OCI-LY7 (cell line): ENCODE results near the gene PWWP2B. TPM values are rescaled to one million over a fixed set of nuclear protein-coding genes. Genes with fewer than 3 reads are reported as not detected.

ENCODE experiments used
- BruUV-seq: library from RNA; stranded (reverse); fragments of 400-500 nt; replicated peaks from 2 replicates; lab custom pipeline; 2021; lab: Mats Ljungman, UMichigan
- CTCF ChIA-PET: fragments of 300-600 bp; sonication (Branson Sonifier 250); formaldehyde crosslinking; loops from one replicate; lab custom pipeline; 2022; ENCODE audit warnings: antibody characterized with exemption; ENCODE audit not compliant: unreplicated experiment; lab: Charles Lee
- POLR2A ChIA-PET: fragments of 300-600 bp; sonication (Branson Sonifier 250); formaldehyde crosslinking; loops from one replicate; lab custom pipeline; 2022; ENCODE audit warnings: antibody characterized with exemption; lab: Charles Lee
- DNase-seq: peaks from one replicate; pipeline ENCODE4 v3.0.0-alpha.2; 2015; ENCODE audit warnings: low spot score
- H2AFZ ChIP-seq: fragments of 200-600 bp; sonication (generic), shearing (Covaris generic); 2 replicates; pipeline ENCODE4 v1.6.1; 2014; ENCODE audit warnings: mild to moderate bottlenecking, antibody characterized with exemption, low read length, moderate library complexity
- H3K27ac ChIP-seq: fragments of 200-600 bp; sonication (generic); 2 replicates; pipeline ENCODE4 v1.5.1; 2014; ENCODE audit warnings: mixed run types, low read depth, mild to moderate bottlenecking, moderate library complexity, low read length, inconsistent platforms; ENCODE audit not compliant: poor library complexity, severe bottlenecking
- H3K36me3 ChIP-seq: fragments of 200-600 bp; sonication (generic); 2 replicates; pipeline ENCODE4 v1.6.1; 2014; ENCODE audit warnings: mild to moderate bottlenecking, antibody characterized with exemption, low read length, moderate library complexity, mixed read lengths; ENCODE audit not compliant: insufficient read depth
- H3K4me1 ChIP-seq: fragments of 200-600 bp; sonication (generic); 2 replicates; pipeline ENCODE4 v1.5.1; 2014; ENCODE audit warnings: mild to moderate bottlenecking, low read length; ENCODE audit not compliant: insufficient read depth, poor library complexity, severe bottlenecking
- H3K4me2 ChIP-seq: fragments of 200-600 bp; sonication (generic); 2 replicates; pipeline ENCODE4 v1.6.1; 2014; ENCODE audit warnings: mild to moderate bottlenecking, low read length
- H3K4me3 ChIP-seq: fragments of 200-600 bp; sonication (generic); 2 replicates; pipeline ENCODE4 v1.5.1; 2014; ENCODE audit warnings: mild to moderate bottlenecking, low read depth, low read length; ENCODE audit not compliant: poor library complexity, severe bottlenecking
- H3K79me2 ChIP-seq: fragments of 200-600 bp; sonication (generic); 2 replicates; pipeline ENCODE4 v1.6.1; 2016; ENCODE audit warnings: low read depth, mild to moderate bottlenecking, low read length, moderate library complexity, mixed read lengths; ENCODE audit not compliant: insufficient read depth
- H3K9me2 ChIP-seq: fragments of 200-600 bp; sonication (generic); 2 replicates; pipeline ENCODE4 v1.6.1; 2016; ENCODE audit warnings: mild to moderate bottlenecking, low read length, mixed read lengths; ENCODE audit not compliant: insufficient read depth
- H3K9me3 ChIP-seq: fragments of 200-600 bp; sonication (generic); 2 replicates; pipeline ENCODE4 v1.6.1; 2014; ENCODE audit warnings: mild to moderate bottlenecking, mixed run types, low read length, mixed read lengths
- H4K20me1 ChIP-seq: fragments of 200-600 bp; sonication (generic); 2 replicates; pipeline ENCODE4 v1.6.1; 2014; ENCODE audit warnings: mild to moderate bottlenecking, antibody characterized with exemption, low read length, moderate library complexity, mixed read lengths; ENCODE audit not compliant: insufficient read depth
- CTCF ChIP-seq: fragments of 200-600 bp; sonication (generic); conservative IDR thresholded peaks from 2 replicates; pipeline ENCODE4 v1.5.1; 2014; ENCODE audit warnings: mild to moderate bottlenecking, antibody characterized with exemption, low read length, moderate library complexity, mixed read lengths
- EZH2phosphoT487 ChIP-seq: fragments of 200-600 bp; sonication (generic); IDR thresholded peaks from 2 replicates; pipeline ENCODE4 v1.6.1; 2018; ENCODE audit warnings: low read depth, borderline replicate concordance, mild to moderate bottlenecking, mixed run types, antibody characterized with exemption, low read length, moderate library complexity, mixed read lengths
- intact Hi-C: fragments of 100-400 bp; cut with micrococcal nuclease; formaldehyde crosslinking; loops from one replicate; pipeline ENCODE4 v1.10.0; 2022; ENCODE audit not compliant: unreplicated experiment
- total RNA-seq, 2 experiments: library from RNA; depleted of rRNA in 1 of 2; stranded (reverse); fragments of >200 nt in 1 of 2; shearing (Covaris generic) in 1 of 2; gene quantifications; 2 replicates each; pipeline ENCODE4 v1.2.3, GENCODE V29; 2014 to 2022

PWWP2B gene
- total RNA-seq, 2 experiments from 2014 or later, result 5.9 to 10.6 TPM

GRCh38 chr10:132422903-132423825, 26.2 kb downstream of the PWWP2B start:
- Histone ChIP-seq H4K20me1 (no peaks in the 10 kb centered on the region), H3K9me2 (no peaks in the 10 kb centered on the region), H3K79me2 (no peaks in the 10 kb centered on the region), H3K27ac (peak overlapping the region; percentile 91), H2AFZ (peak overlapping the region; percentile 43; the same call in 1 of the 2 replicates), H3K36me3 (no peaks in the 10 kb centered on the region), H3K4me2 (peak overlapping the region; percentile 69), H3K4me3 (peak overlapping the region; percentile 49), H3K9me3 (no peaks in the 10 kb centered on the region), H3K4me1 (peaks cover 60% of the 10 kb centered on the region)
- TSS peak; percentile 81 for BruUV-seq
- ChIA-PET POLR2A (interaction anchor here (1.4 to 2.3 kb wide), 5 partner anchors 8 to 24 kb away, joined by 3 to 18 read pairs (median 5); no protein-coding TSS in a partner anchor), CTCF (interaction anchor here (0.5 to 2.1 kb wide), 5 partner anchors 9 to 566 kb away, joined by 3 to 8 read pairs (median 4); no protein-coding TSS in a partner anchor)
- peak; percentile 78 for DNase-seq
- intact Hi-C loops, result loop anchor here (1.0 to 10.0 kb wide), 3 partner anchors 23 to 258 kb away; partner anchors contain the start of gene PWWP2B
- TF ChIP-seq EZH2phosphoT487, result no peak

- Histone ChIP-seq H3K36me3 (no peaks in the 10 kb centered on the region), H3K9me2 (no peaks in the 10 kb centered on the region), H3K79me2 (no peaks in the 10 kb centered on the region), H3K4me1 (peaks cover 50% of the 10 kb centered on the region), H2AFZ (no peak overlapping the region; the same call in 1 of the 2 replicates), H3K9me3 (no peaks in the 10 kb centered on the region), H3K27ac (peak overlapping the region; percentile 91), H3K4me3 (no peak overlapping the region), H3K4me2 (no peak overlapping the region), H4K20me1 (no peaks in the 10 kb centered on the region)
- ChIA-PET CTCF (interaction anchor here (0.5 to 0.7 kb wide), 3 partner anchors 19 to 564 kb away, joined by 3 to 4 read pairs (median 4); no protein-coding TSS in a partner anchor), POLR2A (interaction anchor here (1.3 to 1.7 kb wide), 2 partner anchors 9 to 19 kb away, joined by 3 to 6 read pairs; no protein-coding TSS in a partner anchor)
- intact Hi-C loops, result loop anchor here (10.0 kb wide), 1 partner anchor 259 kb away; no protein-coding TSS in a partner anchor
- no TSS peak for BruUV-seq
- no peak for TF ChIP-seq CTCF
- TF ChIP-seq EZH2phosphoT487, result no peak
- DNase-seq, result no peak
Observed at GRCh38 chr10:132423966-132424861, 27.2 kb downstream of the PWWP2B start.
